ENCODE data around the gene XRN1.

XRN1 gene

DNA sequence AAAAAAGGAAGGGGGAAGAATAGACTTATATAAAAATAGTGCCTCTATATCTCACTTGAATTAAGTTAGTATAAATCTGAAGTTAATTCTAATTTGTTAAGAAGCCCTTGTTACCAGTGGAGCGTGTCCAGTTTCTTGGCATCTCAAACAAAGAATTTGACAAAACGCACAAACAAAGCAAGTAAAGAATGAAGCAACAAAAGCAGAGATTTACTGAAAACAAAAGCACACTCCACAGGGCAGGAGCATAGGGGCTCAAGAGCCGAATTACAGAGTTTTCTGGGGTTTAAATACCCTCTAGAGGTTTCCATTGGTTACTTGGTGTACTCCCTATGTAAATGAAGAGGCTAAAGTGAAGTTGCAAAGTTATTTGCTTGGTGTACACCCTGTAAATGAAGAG is 188.5 kb downstream of the XRN1 start:
- no peak for DNase-seq

DNA sequence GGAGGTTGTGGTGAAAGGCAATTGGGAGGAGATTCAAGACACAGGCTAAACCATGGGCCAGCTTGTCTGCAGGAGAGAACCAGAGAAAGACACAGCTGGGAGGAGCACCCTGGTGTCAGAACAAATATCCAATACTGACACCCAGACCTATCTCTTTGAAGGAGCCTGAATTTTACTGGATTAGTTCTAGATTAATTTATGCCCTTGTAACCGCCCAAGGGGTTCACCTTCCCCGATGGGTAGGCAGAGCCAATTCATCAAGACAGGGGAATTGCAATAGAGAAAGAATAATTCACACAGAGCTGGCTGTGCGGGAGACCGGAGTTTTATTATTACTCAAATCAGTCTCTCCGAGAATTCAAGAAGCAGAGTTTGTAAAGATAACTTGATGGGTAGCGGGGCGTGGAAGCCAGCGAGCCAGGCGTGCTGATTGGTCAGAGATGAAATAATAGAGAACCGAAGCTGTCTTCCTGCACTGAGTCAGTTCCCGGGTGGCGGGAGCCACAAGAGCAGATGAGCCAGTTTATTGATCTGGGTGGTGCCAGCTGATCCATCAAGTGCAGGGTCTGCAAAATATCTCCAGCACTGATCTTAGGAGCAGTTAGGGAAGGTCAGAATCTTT is 191.0 kb downstream of the XRN1 start:
- DNase-seq: no peak
